Pancreas (tissue), 10 donors: ENCODE measurements around the gene ARNT2. TPM values are rescaled to one million over a fixed set of nuclear protein-coding genes. Genes with fewer than 3 reads are reported as not detected.
A peak's percentile ranks its signal among the peaks of the same experiment; 100 is the strongest.

Source experiments
- ATAC-seq, 4 donors: fragments of 200-7000 bp; cut with Tn5 transposase; one replicate each; pipeline versions ENCODE4 v1.8.0 to v1.9.1; 2020; ENCODE audit warnings: mild to moderate bottlenecking in 4 of 4, moderate library complexity in 4 of 4
- DNase-seq, 6 donors: peaks; one replicate each; pipeline ENCODE4 v3.0.0-alpha.2; 2020
- FAIRE-seq: peaks from 2 replicates; lab custom pipeline; 2012; peaks lifted over from hg19 to GRCh38; lab: Jason Lieb, UNC
- H3K27ac ChIP-seq, 4 donors: fragments of 200-600 bp; sonication (generic); 1 replicate in 3 of 4; 2 replicates in 1 of 4; pipeline versions ENCODE4 v1.5.0 to v1.8.0; 2020
- H3K27me3 ChIP-seq, 4 donors: fragments of 200-600 bp; one replicate each; pipeline ENCODE4 v1.8.0; 2021
- H3K36me3 ChIP-seq, 3 donors: fragments of 200-600 bp; sonication (generic) in 1 of 3; one replicate each; pipeline versions ENCODE4 v1.5.0 to v1.8.0; 2020 to 2021
- H3K4me1 ChIP-seq, 3 donors: fragments of 200-600 bp; one replicate each; pipeline ENCODE4 v1.8.0; 2021
- H3K4me3 ChIP-seq, 4 donors: fragments of 200-600 bp; sonication (generic) in 2 of 4; one replicate each; pipeline versions ENCODE4 v1.5.0 to v1.8.0; 2020 to 2021
- H3K9me3 ChIP-seq, 4 donors: fragments of 200-600 bp; one replicate each; pipeline ENCODE4 v1.8.0; 2021
- WGBS, 2 donors: extraction: QIAGEN DNeasy Blood & Tissue Kit; methylation state at CpG; one replicate each; pipeline ENCODE4 v1.1.7; 2013; 5-methylcytosine and 5-hydroxymethylcytosine counted together
- intact Hi-C, 3 donors: fragments of 100-400 bp; cut with DNase I; formaldehyde crosslinking; loops; one replicate each; pipeline versions ENCODE4 v1.11.1 to v1.14.2; 2022
- polyA plus RNA-seq, 2 donors: library from polyadenylated mRNA; stranded (reverse); fragments of 200-250 nt; gene quantifications; one replicate each; pipeline ENCODE4 v1.2.3, GENCODE V29; 2013
- total RNA-seq, 6 donors: library from RNA; stranded (reverse); fragmentation: NEBNext Ultra II Directional in 4 of 6; extraction: Animal tissue kit (Norgen Biotek cat#: 25700) in 4 of 6; gene quantifications; one replicate each; pipeline versions ENCODE4 v1.2.1 to v1.2.4, GENCODE V29; 2021 to 2023
- TF ChIP-seq, protein P1 (sequence below), 4 donors: fragments of 200-600 bp; sonication (generic) in 3 of 4; IDR thresholded peaks; one replicate each; pipeline versions ENCODE4 v1.5.0 to v1.8.0; 2021; ENCODE audit warnings: antibody characterized with exemption in 4 of 4
- donor health status: healthy with polysubstance abuse.
- donor health status: DM: no; HTN: no; CAD: no; lungs with moderate emphysema.
- donor health status: DM: no; HTN: no; CAD: no.
- donor health status: control.
- donor health status: control.
- donor health status: Bipolar disorder and iron deficiency.
- donor health status: DM: yes; HTN: yes; CAD: no.
- donor health status: DM: no; HTN: no; CAD: no.
- donor health status: DM: no; HTN: no; CAD: no.
- donor health status: DM: yes; HTN: yes; CAD: no.

Gene ARNT2
- total and polyA plus RNA-seq, 8 donors: 2.1 to 18.1 (median 5.4) TPM

DNA sequence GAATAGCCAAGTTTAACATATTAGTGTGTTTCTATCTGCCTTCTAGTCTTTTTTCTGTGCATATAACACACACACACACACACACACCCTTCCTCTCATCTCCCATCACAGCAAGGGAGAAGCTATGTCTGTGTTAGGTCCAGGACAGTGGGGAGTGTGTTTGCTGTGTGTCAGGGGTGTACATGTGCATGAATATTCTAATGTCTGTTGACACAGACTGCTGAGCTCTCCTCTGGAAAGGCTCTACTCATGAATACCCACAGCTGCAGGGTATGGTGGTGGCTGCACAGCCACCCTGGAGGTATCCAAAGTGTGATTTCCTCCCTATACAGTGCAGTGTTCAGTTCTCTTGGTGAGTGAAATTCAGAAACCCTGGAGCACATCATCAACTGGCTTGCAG lies 42.9 kb downstream of the ARNT2 start:
- Histone ChIP-seq H3K4me3 (no peak overlapping the region), H3K9me3 (no peaks in the 10 kb centered on the region), H3K27me3 (no peaks in the 10 kb centered on the region), H3K36me3 (no peaks in the 10 kb centered on the region), H3K27ac (no peak overlapping the region), H3K4me1 (no peaks in the 10 kb centered on the region)
- FAIRE-seq: no peak
- TF ChIP-seq, protein P1, sequence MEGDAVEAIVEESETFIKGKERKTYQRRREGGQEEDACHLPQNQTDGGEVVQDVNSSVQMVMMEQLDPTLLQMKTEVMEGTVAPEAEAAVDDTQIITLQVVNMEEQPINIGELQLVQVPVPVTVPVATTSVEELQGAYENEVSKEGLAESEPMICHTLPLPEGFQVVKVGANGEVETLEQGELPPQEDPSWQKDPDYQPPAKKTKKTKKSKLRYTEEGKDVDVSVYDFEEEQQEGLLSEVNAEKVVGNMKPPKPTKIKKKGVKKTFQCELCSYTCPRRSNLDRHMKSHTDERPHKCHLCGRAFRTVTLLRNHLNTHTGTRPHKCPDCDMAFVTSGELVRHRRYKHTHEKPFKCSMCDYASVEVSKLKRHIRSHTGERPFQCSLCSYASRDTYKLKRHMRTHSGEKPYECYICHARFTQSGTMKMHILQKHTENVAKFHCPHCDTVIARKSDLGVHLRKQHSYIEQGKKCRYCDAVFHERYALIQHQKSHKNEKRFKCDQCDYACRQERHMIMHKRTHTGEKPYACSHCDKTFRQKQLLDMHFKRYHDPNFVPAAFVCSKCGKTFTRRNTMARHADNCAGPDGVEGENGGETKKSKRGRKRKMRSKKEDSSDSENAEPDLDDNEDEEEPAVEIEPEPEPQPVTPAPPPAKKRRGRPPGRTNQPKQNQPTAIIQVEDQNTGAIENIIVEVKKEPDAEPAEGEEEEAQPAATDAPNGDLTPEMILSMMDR (IDR thresholded peaks at IDR 0.05): no peak
- ATAC-seq: peak in 1 of 4 donors; percentile 37
- intact Hi-C loops: no loop called here
- DNase-seq: no peak

DNA sequence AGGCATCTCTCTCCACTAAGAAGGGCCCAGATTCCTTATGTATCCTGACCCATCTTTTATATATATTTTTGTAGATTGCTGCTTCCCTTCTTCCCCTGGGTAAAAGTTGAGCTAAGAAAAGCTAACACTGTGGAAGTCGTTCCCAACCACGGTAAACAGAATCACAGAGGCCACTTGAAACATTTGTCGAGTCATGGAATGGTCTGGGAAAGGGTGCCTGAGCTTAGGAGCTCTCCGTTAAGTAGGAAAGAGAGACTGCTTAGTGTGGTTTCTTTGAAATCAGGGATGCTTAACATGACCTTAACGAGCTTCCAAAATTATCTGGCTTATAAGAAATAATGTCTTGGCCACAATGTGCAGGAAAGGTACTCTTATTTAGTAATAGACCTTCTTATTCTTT lies 45.6 kb downstream of the ARNT2 start:
- ATAC-seq (no peak), DNase-seq (no peak), FAIRE-seq (no peak)
- 80 to 82% methylated on average over 5 of the region's 5 CpGs for WGBS, 2 donors
- Histone ChIP-seq H3K4me1 (peaks cover 0 to 2% (median 0%) of the 10 kb centered on the region in 3 donors), H3K36me3 (no peaks in the 10 kb centered on the region), H3K27me3 (no peaks in the 10 kb centered on the region), H3K9me3 (no peaks in the 10 kb centered on the region), H3K27ac (no peak overlapping the region), H3K4me3 (no peak overlapping the region)
- intact Hi-C loops: loop anchor here in 2 of 3 donors (5.0 to 10.0 kb wide), 2 partner anchors 327 to 525 kb away; partner anchors contain the start of gene CEMIP (in 1 of the 2)
- TF ChIP-seq, protein P1 (IDR thresholded peaks at IDR 0.05): no peak

DNA sequence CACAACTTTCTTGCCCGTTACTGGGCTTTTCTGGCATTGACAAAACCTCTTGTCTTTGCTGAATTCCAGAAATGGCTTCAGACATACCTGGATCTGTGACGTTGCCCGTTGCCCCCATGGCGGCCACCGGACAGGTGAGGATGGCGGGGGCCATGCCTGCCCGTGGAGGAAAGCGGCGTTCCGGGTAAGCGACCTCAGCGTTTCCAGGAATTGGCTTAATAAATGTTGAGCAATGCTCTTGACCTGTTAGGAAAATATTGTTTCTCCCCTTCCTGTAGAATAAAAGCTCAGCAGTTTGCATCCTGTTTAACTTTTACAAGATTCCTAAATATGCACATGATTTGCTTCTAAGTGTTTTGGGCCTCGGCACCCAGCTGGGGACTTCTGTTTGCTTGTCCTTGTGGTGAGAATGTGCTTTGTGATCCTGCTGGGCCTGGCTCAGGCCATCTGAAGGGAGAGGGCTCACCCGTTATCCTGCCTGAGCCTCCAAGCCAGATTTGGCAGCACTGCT lies 46.7 kb downstream of the ARNT2 start:
- Histone ChIP-seq H3K27me3 (no peaks in the 10 kb centered on the region), H3K4me3 (no peak overlapping the region), H3K36me3 (no peaks in the 10 kb centered on the region), H3K9me3 (no peaks in the 10 kb centered on the region), H3K4me1 (peaks cover 0 to 4% (median 0%) of the 10 kb centered on the region in 3 donors), H3K27ac (no peak overlapping the region)
- intact Hi-C loops: loop anchor here in 2 of 3 donors (5.0 to 10.0 kb wide), 2 partner anchors 326 to 524 kb away; partner anchors contain the start of gene CEMIP (in 1 of the 2)
- ATAC-seq: no peak
- TF ChIP-seq, protein P1 (IDR thresholded peaks at IDR 0.05): no peak
- no peak for FAIRE-seq
- 86% methylated on average over 14 of the region's 14 CpGs for whole genome bisulfite sequencing, 2 donors
- no peak for DNase-seq

DNA sequence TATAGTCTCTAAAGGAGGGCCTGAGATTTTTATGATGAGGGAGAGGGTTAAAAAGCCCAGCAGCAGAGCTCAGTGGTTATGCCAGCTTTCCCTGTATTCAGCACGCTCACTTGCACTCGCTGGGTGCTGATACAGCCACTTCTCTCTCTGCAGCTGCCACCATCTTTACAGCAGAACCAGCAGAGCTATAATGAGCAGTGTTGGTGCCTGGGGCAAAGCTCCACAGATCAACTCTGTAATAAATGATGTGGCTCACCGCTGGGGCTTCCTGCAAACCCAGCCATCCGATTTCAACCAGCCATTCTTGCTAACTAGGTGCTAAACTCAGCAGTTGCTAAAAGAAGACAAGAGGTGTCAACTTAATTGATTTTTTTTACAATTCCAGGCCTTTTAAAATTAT lies 48.0 kb downstream of the ARNT2 start:
- no peak for ATAC-seq
- H3K27ac ChIP-seq: no peak overlapping the region
- no peaks in the 10 kb centered on the region for H3K27me3 ChIP-seq
- TF ChIP-seq, protein P1 (IDR thresholded peaks at IDR 0.05): no peak
- FAIRE-seq: no peak
- WGBS, 2 donors: 93 to 95% methylated on average over 4 of the region's 4 CpGs
- intact Hi-C loops: loop anchor here in 2 of 3 donors (5.0 to 10.0 kb wide), 2 partner anchors 325 to 523 kb away; partner anchors contain the start of gene CEMIP (in 1 of the 2)
- DNase-seq: no peak
- H3K36me3 ChIP-seq: no peaks in the 10 kb centered on the region
- no peaks in the 10 kb centered on the region for H3K9me3 ChIP-seq
- peaks cover 0 to 4% (median 0%) of the 10 kb centered on the region in 3 donors for H3K4me1 ChIP-seq
- H3K4me3 ChIP-seq: no peak overlapping the region

DNA sequence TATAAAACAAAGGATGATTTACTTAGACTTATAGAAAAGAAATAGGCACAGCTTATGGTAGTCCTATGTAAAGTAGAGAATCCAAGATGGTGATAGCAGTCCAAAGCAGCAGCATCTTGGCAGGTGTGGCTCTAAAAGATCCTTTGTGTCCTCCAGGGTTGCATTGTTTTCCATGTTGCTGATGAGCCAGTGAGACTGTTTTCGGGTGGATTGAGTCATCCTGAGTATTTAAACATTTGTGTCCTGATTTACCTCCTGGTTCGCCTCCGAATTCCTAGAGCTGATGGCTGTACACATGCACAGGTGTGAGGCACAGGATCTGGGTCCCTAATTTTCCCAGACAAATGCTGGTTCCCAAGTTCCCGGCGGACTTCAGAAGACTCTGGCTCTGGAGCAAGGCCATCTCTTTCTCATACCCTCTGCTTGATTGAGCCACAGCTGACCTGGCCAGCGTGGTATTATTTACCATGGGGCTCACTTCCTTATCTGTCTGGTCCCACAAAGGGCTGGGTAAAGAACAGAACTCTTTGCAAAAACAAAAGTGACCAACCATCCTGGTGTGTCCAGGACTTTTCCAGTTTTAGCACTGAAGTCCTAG lies 51.0 kb downstream of the ARNT2 start:
- H3K9me3 ChIP-seq: no peaks in the 10 kb centered on the region
- intact Hi-C loops: loop anchor here in 1 of 3 donors (10.0 kb wide), 1 partner anchor 520 kb away; no protein-coding TSS in a partner anchor
- no peak overlapping the region for H3K4me3 ChIP-seq
- peak; percentile 69 to 82 (median 73) for ATAC-seq
- H3K27me3 ChIP-seq: no peaks in the 10 kb centered on the region
- H3K36me3 ChIP-seq: no peaks in the 10 kb centered on the region
- FAIRE-seq: no peak
- WGBS, 2 donors: 19 to 30% methylated on average over 6 of the region's 6 CpGs
- peak in 3 of 6 donors; percentile 56 to 68 (median 62) for DNase-seq
- peak overlapping the region in 2 of 4 donors; percentile 8 to 19 for H3K27ac ChIP-seq
- TF ChIP-seq, protein P1 (IDR thresholded peaks at IDR 0.05): no peak
- peaks cover 0 to 4% (median 0%) of the 10 kb centered on the region in 3 donors for H3K4me1 ChIP-seq
